ENCODE results near the gene RBKS. TPM values are rescaled to one million over a fixed set of nuclear protein-coding genes. Genes with fewer than 3 reads are reported as not detected.

The RBKS gene
- total and polyA plus RNA-seq, 8 donors: 1.5 to 3.9 (median 2.4) TPM

DNA sequence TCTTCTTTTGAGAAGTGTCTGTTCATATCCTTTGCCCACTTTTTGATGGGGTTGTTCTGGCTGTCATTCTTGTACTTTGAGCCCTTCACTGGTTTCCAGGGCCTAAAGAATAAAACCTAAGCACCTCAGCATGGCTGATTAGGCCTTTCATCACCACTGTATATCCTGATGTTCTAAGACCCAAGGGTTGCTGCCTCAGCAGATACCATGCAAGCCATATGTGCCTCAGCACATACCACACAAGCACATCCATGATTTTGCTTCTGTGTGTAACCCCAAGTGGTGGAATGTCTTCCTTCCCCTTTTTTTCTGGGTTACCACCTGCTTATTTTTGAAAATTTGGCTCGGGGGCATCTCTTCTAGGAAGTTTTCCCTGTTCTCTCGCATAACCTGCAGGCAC, 11.4 kb downstream of the RBKS start:
- H3K27me3 ChIP-seq: no peaks in the 10 kb centered on the region
- DNase-seq: no peak
- H3K36me3 ChIP-seq: no peaks in the 10 kb centered on the region
- no peak overlapping the region for H3K27ac ChIP-seq
- TF ChIP-seq, protein P1, sequence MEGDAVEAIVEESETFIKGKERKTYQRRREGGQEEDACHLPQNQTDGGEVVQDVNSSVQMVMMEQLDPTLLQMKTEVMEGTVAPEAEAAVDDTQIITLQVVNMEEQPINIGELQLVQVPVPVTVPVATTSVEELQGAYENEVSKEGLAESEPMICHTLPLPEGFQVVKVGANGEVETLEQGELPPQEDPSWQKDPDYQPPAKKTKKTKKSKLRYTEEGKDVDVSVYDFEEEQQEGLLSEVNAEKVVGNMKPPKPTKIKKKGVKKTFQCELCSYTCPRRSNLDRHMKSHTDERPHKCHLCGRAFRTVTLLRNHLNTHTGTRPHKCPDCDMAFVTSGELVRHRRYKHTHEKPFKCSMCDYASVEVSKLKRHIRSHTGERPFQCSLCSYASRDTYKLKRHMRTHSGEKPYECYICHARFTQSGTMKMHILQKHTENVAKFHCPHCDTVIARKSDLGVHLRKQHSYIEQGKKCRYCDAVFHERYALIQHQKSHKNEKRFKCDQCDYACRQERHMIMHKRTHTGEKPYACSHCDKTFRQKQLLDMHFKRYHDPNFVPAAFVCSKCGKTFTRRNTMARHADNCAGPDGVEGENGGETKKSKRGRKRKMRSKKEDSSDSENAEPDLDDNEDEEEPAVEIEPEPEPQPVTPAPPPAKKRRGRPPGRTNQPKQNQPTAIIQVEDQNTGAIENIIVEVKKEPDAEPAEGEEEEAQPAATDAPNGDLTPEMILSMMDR (IDR thresholded peaks at IDR 0.05): no peak
- no peaks in the 10 kb centered on the region for H3K9me3 ChIP-seq
- no peak for ATAC-seq
- 87 to 89% methylated on average over 2 of the region's 2 CpGs for WGBS, 2 donors
- H3K4me3 ChIP-seq: no peak overlapping the region
- no peaks in the 10 kb centered on the region for H3K4me1 ChIP-seq
- intact Hi-C loops (cut with DNase I): no loop called here
- no peak for FAIRE-seq

DNA sequence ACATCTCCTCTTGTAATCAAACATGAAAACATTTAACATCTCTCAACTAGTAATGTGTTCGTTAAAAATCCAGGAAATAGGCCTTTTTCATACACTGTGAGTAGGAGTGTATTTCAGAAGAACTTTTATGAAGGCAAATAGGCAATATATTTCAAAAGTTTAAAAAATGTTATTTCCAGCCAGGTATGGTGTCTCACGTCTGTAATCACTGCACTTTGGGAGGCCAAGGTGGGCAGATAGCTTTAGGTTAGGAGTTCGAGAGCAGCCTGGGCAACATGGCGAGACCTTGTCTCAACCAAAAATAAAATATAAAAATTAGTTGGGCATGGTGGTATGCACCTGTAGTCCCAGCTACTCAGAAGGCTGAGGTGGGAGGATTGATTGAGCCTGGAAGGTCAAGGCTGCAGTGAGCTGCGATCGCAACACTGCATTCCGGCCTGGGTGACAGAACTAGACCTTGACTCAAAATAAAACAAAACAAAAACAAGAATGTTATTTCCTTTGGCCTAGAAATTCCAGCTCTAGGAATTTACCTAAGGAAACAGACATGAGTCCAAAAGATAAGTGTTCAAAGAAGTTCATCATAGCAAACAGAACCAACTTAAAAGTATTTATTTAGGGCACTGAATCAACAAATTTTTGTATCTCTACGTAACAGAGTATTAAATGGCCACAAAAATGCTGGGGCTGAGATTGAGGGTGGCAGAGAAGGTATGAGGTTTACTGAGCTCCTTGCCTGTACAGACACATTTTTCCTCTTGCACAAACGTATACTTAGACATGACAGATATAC, 14.9 kb downstream of the RBKS start:
- Histone ChIP-seq H3K27ac (no peak overlapping the region), H3K4me1 (peaks cover 0 to 3% (median 0%) of the 10 kb centered on the region in 3 donors), H3K36me3 (no peaks in the 10 kb centered on the region), H3K4me3 (no peak overlapping the region), H3K27me3 (no peaks in the 10 kb centered on the region), H3K9me3 (no peaks in the 10 kb centered on the region)
- TF ChIP-seq, protein P1 (IDR thresholded peaks at IDR 0.05): no peak
- DNase-seq (no peak), FAIRE-seq (no peak), ATAC-seq (no peak)
- WGBS, 2 donors: 81 to 84% methylated on average over 9 of the region's 9 CpGs
- intact Hi-C loops (cut with DNase I): no loop called here

DNA sequence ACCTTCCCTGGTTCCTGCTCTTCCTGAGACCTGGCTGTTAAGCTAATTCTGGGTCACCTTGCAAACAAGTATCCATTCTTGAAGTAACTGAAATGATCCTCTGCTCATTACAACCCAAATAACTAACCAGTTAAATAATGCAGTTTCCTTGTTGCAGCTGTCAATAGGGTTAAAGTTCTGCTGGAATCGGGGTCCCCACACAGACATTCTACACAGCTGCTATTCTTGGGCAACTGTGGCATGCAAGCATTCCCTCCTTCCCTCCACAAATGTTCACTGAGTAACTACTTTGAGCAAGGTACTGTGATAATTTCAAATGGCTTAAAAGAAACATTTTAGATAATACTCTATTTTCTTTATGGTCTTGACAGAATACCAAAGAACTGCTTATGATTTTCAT, 17.1 kb downstream of the RBKS start:
- Histone ChIP-seq H3K27ac (no peak overlapping the region), H3K4me3 (no peak overlapping the region), H3K36me3 (no peaks in the 10 kb centered on the region), H3K9me3 (no peaks in the 10 kb centered on the region), H3K27me3 (no peaks in the 10 kb centered on the region), H3K4me1 (peaks cover 4 to 15% (median 9%) of the 10 kb centered on the region in 3 donors)
- DNase-seq: no peak
- intact Hi-C loops (cut with DNase I): no loop called here
- FAIRE-seq: no peak
- TF ChIP-seq, protein P1 (IDR thresholded peaks at IDR 0.05): no peak
- 71 to 84% methylated on average over 1 of the region's 1 CpG for WGBS, 2 donors
- ATAC-seq: no peak

- TF ChIP-seq, protein P1 (IDR thresholded peaks at IDR 0.05): no peak
- H3K9me3 ChIP-seq: no peaks in the 10 kb centered on the region
- 37 to 39% methylated on average over 3 of the region's 3 CpGs for WGBS, 2 donors
- FAIRE-seq (no peak), DNase-seq (peak in 2 of 6 donors; percentile 27 to 37), ATAC-seq (peak; percentile 32 to 74 (median 66))
- H3K27me3 ChIP-seq: no peaks in the 10 kb centered on the region
- H3K36me3 ChIP-seq: no peaks in the 10 kb centered on the region
- intact Hi-C loops (cut with DNase I): no loop called here
- H3K4me1 ChIP-seq: peaks cover 4 to 17% (median 9%) of the 10 kb centered on the region in 3 donors
- H3K4me3 ChIP-seq: no peak overlapping the region
- H3K27ac ChIP-seq: no peak overlapping the region
Measured at GRCh38 chr2:27871802-27872201, 18.4 kb downstream of the RBKS start.

- ATAC-seq (peak; percentile 21 to 51 (median 30)), DNase-seq (no peak), FAIRE-seq (no peak)
- no peaks in the 10 kb centered on the region for H3K9me3 ChIP-seq
- WGBS, 2 donors: 90 to 92% methylated on average over 3 of the region's 3 CpGs
- H3K27me3 ChIP-seq: no peaks in the 10 kb centered on the region
- peaks cover 4 to 17% (median 9%) of the 10 kb centered on the region in 3 donors for H3K4me1 ChIP-seq
- no peak overlapping the region for H3K27ac ChIP-seq
- H3K4me3 ChIP-seq: no peak overlapping the region
- TF ChIP-seq, protein P1 (IDR thresholded peaks at IDR 0.05): no peak
- no peaks in the 10 kb centered on the region for H3K36me3 ChIP-seq
- intact Hi-C loops (cut with DNase I): no loop called here
Measured at GRCh38 chr2:27870724-27871123, 19.5 kb downstream of the RBKS start.
